H9 (cell line): ENCODE results near the gene SCFD2. TPM values are rescaled to one million over a fixed set of nuclear protein-coding genes. Genes with fewer than 3 reads are reported as not detected.

ENCODE experiments used
- DNase-seq: peaks from one replicate; pipeline ENCODE4 v3.0.0-alpha.2; 2017
- H2AFZ ChIP-seq: one replicate; pipeline ENCODE4 v1.6.1; 2013; ENCODE audit warnings: mild to moderate bottlenecking, low read length, control low read depth, moderate library complexity
- H2AK5ac ChIP-seq: 2 replicates; pipeline ENCODE4 v1.6.1; 2013; ENCODE audit warnings: low read length, control low read depth, mixed read lengths; ENCODE audit not compliant: insufficient read length
- H2BK120ac ChIP-seq: one replicate; pipeline ENCODE4 v1.6.1; 2013; ENCODE audit warnings: low read depth, mild to moderate bottlenecking, low read length, control low read depth, inconsistent platforms; ENCODE audit not compliant: poor library complexity, severe bottlenecking
- H2BK12ac ChIP-seq: 2 replicates; pipeline ENCODE4 v1.6.1; 2013; ENCODE audit warnings: low read length, control low read depth, mixed read lengths, low read depth; ENCODE audit not compliant: insufficient read length
- H2BK15ac ChIP-seq: 2 replicates; pipeline ENCODE4 v1.6.1; 2013; ENCODE audit warnings: low read depth, low read length, control low read depth
- H2BK20ac ChIP-seq: one replicate; pipeline ENCODE4 v1.6.1; 2013; ENCODE audit warnings: low read depth, mild to moderate bottlenecking, low read length, control low read depth, inconsistent platforms; ENCODE audit not compliant: poor library complexity, severe bottlenecking
- H2BK5ac ChIP-seq: 2 replicates; pipeline ENCODE4 v1.6.1; 2013; ENCODE audit warnings: low read length, control low read depth, mixed read lengths; ENCODE audit not compliant: insufficient read length
- H3K14ac ChIP-seq: 2 replicates; pipeline ENCODE4 v1.6.1; 2013; ENCODE audit warnings: low read length, control low read depth; ENCODE audit not compliant: insufficient read depth
- H3K18ac ChIP-seq: 2 replicates; pipeline ENCODE4 v1.6.1; 2013; ENCODE audit warnings: low read depth, mild to moderate bottlenecking, mixed read lengths, low read length, control low read depth; ENCODE audit not compliant: insufficient read length
- H3K23ac ChIP-seq: 2 replicates; pipeline ENCODE4 v1.6.1; 2013; ENCODE audit warnings: low read length, control low read depth, mixed read lengths, low read depth; ENCODE audit not compliant: insufficient read length
- H3K23me2 ChIP-seq: 2 replicates; pipeline ENCODE4 v1.6.1; 2013; ENCODE audit warnings: low read depth, mild to moderate bottlenecking, mixed read lengths, low read length, control low read depth; ENCODE audit not compliant: insufficient read length, poor library complexity, severe bottlenecking
- H3K27ac ChIP-seq: 2 replicates; pipeline ENCODE4 v1.5.1; 2013; ENCODE audit warnings: low read length, control low read depth, mixed read lengths, low read depth; ENCODE audit not compliant: insufficient read length
- H3K27me3 ChIP-seq: 2 replicates; pipeline ENCODE4 v1.6.1; 2013; ENCODE audit warnings: low read length, control low read depth, inconsistent platforms; ENCODE audit not compliant: insufficient read depth
- H3K4ac ChIP-seq: 2 replicates; pipeline ENCODE4 v1.6.1; 2013; ENCODE audit warnings: low read depth, mild to moderate bottlenecking, control low read depth, inconsistent platforms, low read length, moderate library complexity
- H3K4me1 ChIP-seq: 2 replicates; pipeline ENCODE4 v1.6.1; 2013; ENCODE audit warnings: low read length, control low read depth, inconsistent platforms; ENCODE audit not compliant: insufficient read depth
- H3K4me2 ChIP-seq: 2 replicates; pipeline ENCODE4 v1.6.1; 2013; ENCODE audit warnings: low read length, control low read depth, mixed read lengths; ENCODE audit not compliant: insufficient read length, insufficient read depth
- H3K56ac ChIP-seq: 2 replicates; pipeline ENCODE4 v1.6.1; 2013; ENCODE audit warnings: low read depth, mild to moderate bottlenecking, mixed read lengths, low read length, control low read depth; ENCODE audit not compliant: insufficient read length
- H3K79me1 ChIP-seq: 2 replicates; pipeline ENCODE4 v1.6.1; 2013; ENCODE audit warnings: low read depth, mild to moderate bottlenecking, moderate library complexity, low read length, control low read depth, inconsistent platforms; ENCODE audit not compliant: insufficient read depth, poor library complexity, severe bottlenecking
- H3K79me2 ChIP-seq: 2 replicates; pipeline ENCODE4 v1.6.1; 2013; ENCODE audit warnings: low read length, control low read depth, inconsistent platforms; ENCODE audit not compliant: insufficient read depth
- H3K9ac ChIP-seq: 2 replicates; pipeline ENCODE4 v1.6.1; 2013; ENCODE audit warnings: low read length, control low read depth, mixed read lengths; ENCODE audit not compliant: insufficient read length; ENCODE audit errors: extremely low read depth
- H3K9me3 ChIP-seq: one replicate; pipeline ENCODE4 v1.6.1; 2013; ENCODE audit warnings: low read depth, low read length, inconsistent platforms; ENCODE audit not compliant: control insufficient read depth
- H3T11ph ChIP-seq: one replicate; pipeline ENCODE4 v1.6.1; 2013; ENCODE audit warnings: mild to moderate bottlenecking, low read length, control low read depth, inconsistent platforms
- H4K20me1 ChIP-seq: one replicate; pipeline ENCODE4 v1.6.1; 2013; ENCODE audit not compliant: control insufficient read depth, insufficient read length, insufficient read depth
- H4K5ac ChIP-seq: 2 replicates; pipeline ENCODE4 v1.6.1; 2013; ENCODE audit warnings: low read depth, mild to moderate bottlenecking, mixed read lengths, low read length, control low read depth; ENCODE audit not compliant: insufficient read length
- H4K8ac ChIP-seq: replicated peaks from 2 replicates; pipeline ENCODE4 v1.6.1; 2013; ENCODE audit warnings: low read length, control low read depth, mixed read lengths, low read depth; ENCODE audit not compliant: insufficient read length
- H4K91ac ChIP-seq: 2 replicates; pipeline ENCODE4 v1.6.1; 2013; ENCODE audit warnings: low read depth, mild to moderate bottlenecking, moderate library complexity, mixed read lengths, low read length, control low read depth; ENCODE audit not compliant: insufficient read length
- H3K27ac Mint-ChIP-seq, 3 experiments: 2 replicates in 2 of 3; 3 replicates in 1 of 3; pipeline ENCODE4 v1.8.0; 2020 to 2021; ENCODE audit warnings: mixed read lengths in 3 of 3, mild to moderate bottlenecking in 1 of 3, moderate library complexity in 1 of 3
- H3K27me3 Mint-ChIP-seq: 2 replicates; pipeline ENCODE4 v1.8.0; 2021; ENCODE audit warnings: low read depth, mild to moderate bottlenecking, moderate library complexity, mixed read lengths
- H3K36me3 Mint-ChIP-seq, 3 experiments: 2 replicates in 2 of 3; 3 replicates in 1 of 3; pipeline ENCODE4 v1.8.0; 2020 to 2021; ENCODE audit warnings: low read depth in 3 of 3, mixed read lengths in 3 of 3; ENCODE audit not compliant: insufficient read depth in 1 of 3
- H3K4me1 Mint-ChIP-seq, 2 experiments: 2 replicates each; pipeline ENCODE4 v1.8.0; 2020; ENCODE audit warnings: mixed read lengths in 2 of 2
- H3K4me3 Mint-ChIP-seq, 2 experiments: 2 replicates in 1 of 2; 3 replicates in 1 of 2; pipeline ENCODE4 v1.8.0; 2020 to 2021; ENCODE audit warnings: mild to moderate bottlenecking in 2 of 2, mixed read lengths in 2 of 2, moderate library complexity in 1 of 2
- H3K9me3 Mint-ChIP-seq, 2 experiments: 2 replicates in 1 of 2; 3 replicates in 1 of 2; pipeline ENCODE4 v1.8.0; 2020; ENCODE audit warnings: mild to moderate bottlenecking in 2 of 2, mixed read lengths in 2 of 2, moderate library complexity in 1 of 2
- WGBS: extraction: QIAGEN DNeasy Blood & Tissue Kit; methylation state at CpG from one replicate; pipeline ENCODE4 v1.1.7; 2013; ENCODE audit warnings: missing lambda C conversion rate, low lambda C conversion rate, mixed read lengths; ENCODE audit not compliant: insufficient read length; ENCODE audit errors: extremely low coverage; 5-methylcytosine and 5-hydroxymethylcytosine counted together
- total RNA-seq: library from RNA; stranded (reverse); gene quantifications from 2 replicates; pipeline ENCODE4 v1.2.1, GENCODE V29; 2021
- TF ChIP-seq, protein P1 (sequence below): fragments of 200-600 bp; sonication (generic); conservative IDR thresholded peaks from 3 replicates; pipeline ENCODE4 v1.8.0; 2021; ENCODE audit warnings: antibody characterized with exemption, mild to moderate bottlenecking

The SCFD2 gene
- total RNA-seq, 1 experiment from 2014 or later: 10.1 TPM

DNA sequence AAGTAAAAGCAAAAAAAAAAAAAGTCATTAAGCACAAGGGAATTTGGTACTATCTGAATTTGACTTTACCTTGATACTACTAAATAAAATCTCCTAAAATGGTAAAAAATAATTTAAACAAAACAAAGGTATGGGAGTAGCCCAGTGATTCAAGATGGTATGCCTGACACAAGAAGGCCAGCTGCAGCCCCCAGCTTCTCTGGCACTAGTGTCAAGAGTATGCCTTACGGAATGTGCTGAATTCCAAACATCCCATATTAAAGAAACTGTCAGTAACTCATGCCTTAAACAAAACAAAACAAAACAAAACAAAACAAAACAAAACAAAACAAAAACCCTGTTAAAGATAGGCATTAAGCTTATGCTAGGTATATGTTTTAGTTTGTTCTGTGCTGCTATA, 422.9 kb downstream of the SCFD2 start:
- Histone ChIP-seq H3K56ac (no peak overlapping the region), H3K14ac (no peak overlapping the region), H3K23ac (no peak overlapping the region), H3K4me1 (peaks cover 8% of the 10 kb centered on the region; the same call in 1 of the 2 replicates), H2AFZ (no peak overlapping the region), H2BK5ac (no peak overlapping the region), H2BK12ac (no peak overlapping the region), H3K4me2 (no peak overlapping the region), H3K27ac (no peak overlapping the region), H3T11ph (no peak overlapping the region), H3K9ac (no peak overlapping the region), H2AK5ac (no peak overlapping the region), H2BK20ac (no peak overlapping the region), H4K8ac (no peak overlapping the region), H2BK120ac (no peak overlapping the region), H3K79me2 (no peaks in the 10 kb centered on the region), H4K20me1 (no peaks in the 10 kb centered on the region), H3K9me3 (no peaks in the 10 kb centered on the region), H2BK15ac (no peak overlapping the region), H3K79me1 (no peaks in the 10 kb centered on the region), H4K91ac (no peak overlapping the region), H3K23me2 (no peaks in the 10 kb centered on the region), H3K4ac (no peak overlapping the region), H3K18ac (no peak overlapping the region), H4K5ac (no peak overlapping the region), H3K27me3 (no peaks in the 10 kb centered on the region)
- no peaks in the 10 kb centered on the region for H3K36me3 Mint-ChIP-seq
- no peak for DNase-seq
- TF ChIP-seq, protein P1, sequence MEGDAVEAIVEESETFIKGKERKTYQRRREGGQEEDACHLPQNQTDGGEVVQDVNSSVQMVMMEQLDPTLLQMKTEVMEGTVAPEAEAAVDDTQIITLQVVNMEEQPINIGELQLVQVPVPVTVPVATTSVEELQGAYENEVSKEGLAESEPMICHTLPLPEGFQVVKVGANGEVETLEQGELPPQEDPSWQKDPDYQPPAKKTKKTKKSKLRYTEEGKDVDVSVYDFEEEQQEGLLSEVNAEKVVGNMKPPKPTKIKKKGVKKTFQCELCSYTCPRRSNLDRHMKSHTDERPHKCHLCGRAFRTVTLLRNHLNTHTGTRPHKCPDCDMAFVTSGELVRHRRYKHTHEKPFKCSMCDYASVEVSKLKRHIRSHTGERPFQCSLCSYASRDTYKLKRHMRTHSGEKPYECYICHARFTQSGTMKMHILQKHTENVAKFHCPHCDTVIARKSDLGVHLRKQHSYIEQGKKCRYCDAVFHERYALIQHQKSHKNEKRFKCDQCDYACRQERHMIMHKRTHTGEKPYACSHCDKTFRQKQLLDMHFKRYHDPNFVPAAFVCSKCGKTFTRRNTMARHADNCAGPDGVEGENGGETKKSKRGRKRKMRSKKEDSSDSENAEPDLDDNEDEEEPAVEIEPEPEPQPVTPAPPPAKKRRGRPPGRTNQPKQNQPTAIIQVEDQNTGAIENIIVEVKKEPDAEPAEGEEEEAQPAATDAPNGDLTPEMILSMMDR: no peak
- H3K9me3 Mint-ChIP-seq: no peaks in the 10 kb centered on the region
- no peaks in the 10 kb centered on the region; the same call in 1 of the 2 replicates for H3K27me3 Mint-ChIP-seq
- no peak overlapping the region for H3K4me3 Mint-ChIP-seq
- H3K27ac Mint-ChIP-seq: no peak overlapping the region
- WGBS: no CpG with 5 or more reads among the region's 1 CpG
- peaks cover 17 to 24% of the 10 kb centered on the region in 2 experiments for H3K4me1 Mint-ChIP-seq
